Endothelial cell of umbilical vein (primary cell): ENCODE data around the gene AADACL4. TPM values are rescaled to one million over a fixed set of nuclear protein-coding genes. Genes with fewer than 3 reads are reported as not detected.
"Not testable (repeated sequence)": the region's sequence is repeated elsewhere in the genome, so short reads cannot be mapped to it uniquely, and the experiment has no call there.

Source experiments
- BruUV-seq: library from RNA; stranded (reverse); fragments of 400-500 nt; replicated peaks from 2 replicates; lab custom pipeline; 2021; lab: Mats Ljungman, UMichigan
- CTCF ChIA-PET: fragments of 300-600, 350-600 bp; sonication (Branson Sonifier 250); formaldehyde crosslinking; loops from one replicate; lab custom pipeline; 2021; ENCODE audit warnings: antibody characterized with exemption, inconsistent platforms; lab: Charles Lee
- POLR2A ChIA-PET: fragments of 300-600, 350-600 bp; sonication (Branson Sonifier 250); formaldehyde crosslinking; loops from one replicate; lab custom pipeline; 2021; ENCODE audit warnings: antibody characterized with exemption, inconsistent platforms; lab: Charles Lee
- DNase-seq: peaks from one replicate; pipeline ENCODE4 v3.0.0-alpha.2; 2011; ENCODE audit warnings: low read depth, low spot score
- FAIRE-seq: peaks from 2 replicates; lab custom pipeline; 2011; peaks lifted over from hg19 to GRCh38; lab: Jason Lieb, UNC
- H2AFZ ChIP-seq: 2 replicates; pipeline ENCODE4 v1.6.0; 2012; ENCODE audit warnings: low read depth, low read length, control low read depth, inconsistent platforms
- H3K27ac ChIP-seq: 2 replicates; pipeline ENCODE4 v1.5.1; 2011; ENCODE audit warnings: low read depth, mild to moderate bottlenecking, control low read depth, low read length, moderate library complexity; ENCODE audit not compliant: insufficient read depth
- H3K27me3 ChIP-seq, 2 experiments: 2 replicates each; pipeline versions ENCODE4 v1.6.0 to v1.6.1; 2011; ENCODE audit warnings: low read length in 2 of 2, mixed read lengths in 1 of 2; ENCODE audit not compliant: control insufficient read depth in 2 of 2, insufficient read depth in 2 of 2
- H3K36me3 ChIP-seq, 2 experiments: 2 replicates in 1 of 2; 3 replicates in 1 of 2; pipeline ENCODE4 v1.5.1; 2011; ENCODE audit warnings: low read length in 2 of 2, mild to moderate bottlenecking in 1 of 2, moderate library complexity in 1 of 2; ENCODE audit not compliant: control insufficient read depth in 2 of 2, insufficient read depth in 2 of 2; ENCODE audit errors: extremely low read depth in 1 of 2
- H3K4me1 ChIP-seq: 3 replicates; pipeline ENCODE4 v1.5.1; 2011; ENCODE audit warnings: mild to moderate bottlenecking, low read length; ENCODE audit not compliant: control insufficient read depth, insufficient read depth; ENCODE audit errors: extremely low read depth
- H3K4me2 ChIP-seq: 2 replicates; pipeline ENCODE4 v1.6.1; 2011; ENCODE audit warnings: low read length, control low read depth, mixed read lengths; ENCODE audit not compliant: insufficient read depth
- H3K4me3 ChIP-seq, 3 experiments: fragments of 200-600 bp in 1 of 3; sonication (generic), shearing (Covaris generic) in 1 of 3; replicated peaks in 1 of 3; 2 replicates each; pipeline ENCODE4 v1.5.1; 2011 to 2016; ENCODE audit warnings: control low read depth in 3 of 3, low read length in 3 of 3, mild to moderate bottlenecking in 2 of 3, inconsistent platforms in 1 of 3, low read depth in 1 of 3, moderate library complexity in 1 of 3; ENCODE audit not compliant: insufficient read depth in 1 of 3
- H3K79me2 ChIP-seq: 2 replicates; pipeline ENCODE4 v1.6.0; 2012; ENCODE audit warnings: low read length, inconsistent platforms; ENCODE audit not compliant: control insufficient read depth, insufficient read depth
- H3K9ac ChIP-seq: replicated peaks from 2 replicates; pipeline ENCODE3; 2011; ENCODE audit warnings: low read length, control low read depth; ENCODE audit not compliant: insufficient read depth; ENCODE audit errors: extremely low read depth
- H3K9me1 ChIP-seq: replicated peaks from 3 replicates; pipeline ENCODE4 v1.6.0; 2011; ENCODE audit warnings: mild to moderate bottlenecking, low read length; ENCODE audit not compliant: control insufficient read depth, insufficient read depth; ENCODE audit errors: extremely low read depth
- H3K9me3 ChIP-seq: replicated peaks from 2 replicates; pipeline ENCODE4 v1.5.1; 2012; ENCODE audit warnings: low read length, inconsistent platforms; ENCODE audit not compliant: control insufficient read depth, insufficient read depth
- H4K20me1 ChIP-seq: replicated peaks from 2 replicates; pipeline ENCODE3; 2011; ENCODE audit warnings: mild to moderate bottlenecking, low read length; ENCODE audit not compliant: control insufficient read depth, insufficient read depth; ENCODE audit errors: extremely low read depth
- FOS ChIP-seq: IDR thresholded peaks from 2 replicates; pipeline ENCODE4 v1.6.1; 2011; ENCODE audit warnings: mild to moderate bottlenecking, low read length, moderate library complexity, borderline replicate concordance; ENCODE audit not compliant: insufficient read depth
- JUN ChIP-seq: IDR thresholded peaks from 2 replicates; pipeline ENCODE4 v1.6.1; 2011; ENCODE audit warnings: borderline replicate concordance, low read depth; ENCODE audit not compliant: insufficient read length, insufficient read depth
- MAX ChIP-seq: IDR thresholded peaks from 2 replicates; pipeline ENCODE4 v1.6.1; 2011; ENCODE audit not compliant: insufficient read depth, insufficient read length
- MYC ChIP-seq: IDR thresholded peaks from one replicate; pipeline ENCODE4 v1.6.1; 2011; ENCODE audit warnings: mild to moderate bottlenecking, low read depth, low read length
- POLR2A ChIP-seq: IDR thresholded peaks from 2 replicates; pipeline ENCODE4 v1.6.1; 2012; ENCODE audit warnings: low read depth, mild to moderate bottlenecking, control low read depth, low read length
- POLR2AphosphoS5 ChIP-seq: IDR thresholded peaks from 2 replicates; pipeline ENCODE4 v1.6.1; 2012; ENCODE audit warnings: low read depth, mild to moderate bottlenecking, control low read depth, low read length, moderate library complexity; ENCODE audit not compliant: insufficient read depth
- dilution Hi-C: fragments of 300-500 bp; cut with MboI; formaldehyde crosslinking; loops from one replicate; pipeline ENCODE4 v1.15.0; 2019; ENCODE audit warnings: low sequenced_read_pairs; ENCODE audit not compliant: extremely low pct_ligation_motif_present
- intact Hi-C: fragments of 100-400 bp; cut with micrococcal nuclease; formaldehyde crosslinking; loops from one replicate; pipeline ENCODE4 v1.10.0; 2022
- polyA plus RNA-seq, 4 experiments: library from polyadenylated mRNA; depleted of rRNA in 3 of 4; stranded (reverse) in 3 of 4; unstranded in 1 of 4; fragments of >200 nt; gene quantifications; 2 replicates each; pipeline versions ENCODE4 v1.2.1 to v1.2.3, GENCODE V29; 2011 to 2012; ENCODE audit warnings: missing spikeins in 1 of 4
- total RNA-seq: library from RNA; stranded (reverse); gene quantifications from 2 replicates; pipeline ENCODE4 v1.2.3, GENCODE V29; 2021
- TF ChIP-seq, protein P1 (sequence below), 2 donors: IDR thresholded peaks; 1 replicate in 1 of 2; 2 replicates in 1 of 2; pipeline ENCODE4 v1.5.1; 2011; ENCODE audit warnings: low read length in 2 of 2, mild to moderate bottlenecking in 2 of 2, moderate library complexity in 2 of 2, control low read depth in 1 of 2, inconsistent platforms in 1 of 2, low read depth in 1 of 2; ENCODE audit not compliant: insufficient read depth in 1 of 2; ENCODE audit errors: extremely low read depth in 1 of 2

The AADACL4 gene
- total and polyA plus RNA-seq, 2 donors (not counting 3 experiments of a cell fraction or from before 2014, with no cell fraction given) = not detected

DNA sequence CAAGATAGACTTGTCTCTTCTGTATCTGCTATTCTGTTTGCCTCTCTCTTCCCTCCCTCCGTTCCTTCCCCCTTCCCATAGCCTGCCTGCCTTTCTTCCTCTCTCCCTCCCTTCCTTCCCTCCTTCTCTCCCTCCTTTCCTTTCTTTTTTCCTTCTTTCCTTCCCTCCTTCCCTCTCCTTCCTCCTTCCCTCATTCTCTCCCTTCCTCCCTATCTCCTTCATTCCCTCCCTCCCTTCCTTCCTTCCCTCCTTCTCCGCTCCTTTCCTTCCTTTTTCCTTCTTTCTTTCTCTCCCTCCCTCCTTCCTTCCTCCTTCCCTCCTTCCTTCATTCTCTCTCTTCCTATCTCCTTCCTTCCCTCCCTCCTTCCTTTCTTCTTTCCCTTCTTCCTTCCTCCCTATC, 944 bp downstream of the AADACL4 start:
- peaks cover 0 to 3% of the 10 kb centered on the region in 2 experiments for H3K27me3 ChIP-seq
- intact Hi-C loops = no loop called here
- no peak overlapping the region for H3K9ac ChIP-seq
- H3K4me3 ChIP-seq = no peak overlapping the region
- dilution Hi-C loops = no loop called here
- FAIRE-seq (no peak), DNase-seq (no peak)
- ChIA-PET CTCF (no interaction called here), POLR2A (no interaction called here)
- no peaks in the 10 kb centered on the region for H3K79me2 ChIP-seq
- no TSS peak for BruUV-seq
- H3K4me2 ChIP-seq = no peak overlapping the region
- no peak overlapping the region for H3K27ac ChIP-seq
- no peak overlapping the region for H2AFZ ChIP-seq
- no peaks in the 10 kb centered on the region for H3K36me3 ChIP-seq
- H4K20me1 ChIP-seq = no peaks in the 10 kb centered on the region
- no peaks in the 10 kb centered on the region for H3K4me1 ChIP-seq
- no peak for TF ChIP-seq JUN
- TF ChIP-seq POLR2AphosphoS5 = no peak
- TF ChIP-seq POLR2A = no peak
- no peak for TF ChIP-seq MYC
- TF ChIP-seq, protein P1, sequence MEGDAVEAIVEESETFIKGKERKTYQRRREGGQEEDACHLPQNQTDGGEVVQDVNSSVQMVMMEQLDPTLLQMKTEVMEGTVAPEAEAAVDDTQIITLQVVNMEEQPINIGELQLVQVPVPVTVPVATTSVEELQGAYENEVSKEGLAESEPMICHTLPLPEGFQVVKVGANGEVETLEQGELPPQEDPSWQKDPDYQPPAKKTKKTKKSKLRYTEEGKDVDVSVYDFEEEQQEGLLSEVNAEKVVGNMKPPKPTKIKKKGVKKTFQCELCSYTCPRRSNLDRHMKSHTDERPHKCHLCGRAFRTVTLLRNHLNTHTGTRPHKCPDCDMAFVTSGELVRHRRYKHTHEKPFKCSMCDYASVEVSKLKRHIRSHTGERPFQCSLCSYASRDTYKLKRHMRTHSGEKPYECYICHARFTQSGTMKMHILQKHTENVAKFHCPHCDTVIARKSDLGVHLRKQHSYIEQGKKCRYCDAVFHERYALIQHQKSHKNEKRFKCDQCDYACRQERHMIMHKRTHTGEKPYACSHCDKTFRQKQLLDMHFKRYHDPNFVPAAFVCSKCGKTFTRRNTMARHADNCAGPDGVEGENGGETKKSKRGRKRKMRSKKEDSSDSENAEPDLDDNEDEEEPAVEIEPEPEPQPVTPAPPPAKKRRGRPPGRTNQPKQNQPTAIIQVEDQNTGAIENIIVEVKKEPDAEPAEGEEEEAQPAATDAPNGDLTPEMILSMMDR (IDR thresholded peaks at IDR 0.05; ENCODE audit: extremely low read depth in 1 of 2, insufficient read depth in 1 of 2, low read depth in 1 of 2, low read length in 2 of 2) = no peak
- TF ChIP-seq MAX = no peak
- no peak for TF ChIP-seq FOS
- peaks cover 2% of the 10 kb centered on the region for H3K9me3 ChIP-seq
- no peaks in the 10 kb centered on the region for H3K9me1 ChIP-seq

DNA sequence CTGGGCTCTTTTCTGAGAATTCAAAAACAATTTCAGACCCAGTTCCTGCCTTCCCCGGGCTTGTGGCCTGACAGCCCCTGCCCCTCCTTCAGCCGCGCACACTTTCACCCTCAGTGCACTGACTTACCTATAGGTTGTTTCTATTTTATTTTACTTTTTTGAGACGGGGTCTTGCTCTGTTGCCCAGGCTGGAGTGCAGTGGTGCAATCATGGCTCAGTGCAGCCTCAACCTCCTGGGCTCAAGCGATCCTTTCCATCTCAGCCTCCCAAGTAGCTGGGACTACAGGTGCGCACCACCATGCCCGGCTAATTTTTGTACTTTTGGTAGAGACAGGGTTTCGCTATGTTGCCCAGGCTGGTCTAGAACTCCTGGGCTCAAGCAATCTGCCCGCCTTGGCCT, 1.5 kb downstream of the AADACL4 start:
- intact Hi-C loops, POLR2A ChIA-PET: not testable (repeated sequence)

More for the DNA sequence above, 1.5 kb downstream of the AADACL4 start:
- H3K9me1 ChIP-seq, BruUV-seq, H3K9ac ChIP-seq, H2AFZ ChIP-seq, CTCF ChIA-PET, H3K27me3 ChIP-seq, H3K79me2 ChIP-seq, H3K4me1 ChIP-seq, FAIRE-seq, H4K20me1 ChIP-seq, H3K36me3 ChIP-seq, H3K4me2 ChIP-seq, dilution Hi-C loops, H3K4me3 ChIP-seq, H3K9me3 ChIP-seq, DNase-seq, H3K27ac ChIP-seq: not testable (repeated sequence)
